OCI-LY7 (cell line): ENCODE data around the gene KDM3B. TPM values are rescaled to one million over a fixed set of nuclear protein-coding genes. Genes with fewer than 3 reads are reported as not detected.

Experiments used
- BruUV-seq: library from RNA; stranded (reverse); fragments of 400-500 nt; replicated peaks from 2 replicates; lab custom pipeline; 2021; lab: Mats Ljungman, UMichigan
- CTCF ChIA-PET: fragments of 300-600 bp; sonication (Branson Sonifier 250); formaldehyde crosslinking; loops from one replicate; lab custom pipeline; 2022; ENCODE audit warnings: antibody characterized with exemption; ENCODE audit not compliant: unreplicated experiment; lab: Charles Lee
- POLR2A ChIA-PET: fragments of 300-600 bp; sonication (Branson Sonifier 250); formaldehyde crosslinking; loops from one replicate; lab custom pipeline; 2022; ENCODE audit warnings: antibody characterized with exemption; lab: Charles Lee
- DNase-seq: peaks from one replicate; pipeline ENCODE4 v3.0.0-alpha.2; 2015; ENCODE audit warnings: low spot score
- H2AFZ ChIP-seq: fragments of 200-600 bp; sonication (generic), shearing (Covaris generic); 2 replicates; pipeline ENCODE4 v1.6.1; 2014; ENCODE audit warnings: mild to moderate bottlenecking, antibody characterized with exemption, low read length, moderate library complexity
- H3K27ac ChIP-seq: fragments of 200-600 bp; sonication (generic); 2 replicates; pipeline ENCODE4 v1.5.1; 2014; ENCODE audit warnings: mixed run types, low read depth, mild to moderate bottlenecking, moderate library complexity, low read length, inconsistent platforms; ENCODE audit not compliant: poor library complexity, severe bottlenecking
- H3K36me3 ChIP-seq: fragments of 200-600 bp; sonication (generic); 2 replicates; pipeline ENCODE4 v1.6.1; 2014; ENCODE audit warnings: mild to moderate bottlenecking, antibody characterized with exemption, low read length, moderate library complexity, mixed read lengths; ENCODE audit not compliant: insufficient read depth
- H3K4me1 ChIP-seq: fragments of 200-600 bp; sonication (generic); 2 replicates; pipeline ENCODE4 v1.5.1; 2014; ENCODE audit warnings: mild to moderate bottlenecking, low read length; ENCODE audit not compliant: insufficient read depth, poor library complexity, severe bottlenecking
- H3K4me2 ChIP-seq: fragments of 200-600 bp; sonication (generic); 2 replicates; pipeline ENCODE4 v1.6.1; 2014; ENCODE audit warnings: mild to moderate bottlenecking, low read length
- H3K4me3 ChIP-seq: fragments of 200-600 bp; sonication (generic); 2 replicates; pipeline ENCODE4 v1.5.1; 2014; ENCODE audit warnings: mild to moderate bottlenecking, low read depth, low read length; ENCODE audit not compliant: poor library complexity, severe bottlenecking
- H3K79me2 ChIP-seq: fragments of 200-600 bp; sonication (generic); 2 replicates; pipeline ENCODE4 v1.6.1; 2016; ENCODE audit warnings: low read depth, mild to moderate bottlenecking, low read length, moderate library complexity, mixed read lengths; ENCODE audit not compliant: insufficient read depth
- H3K9me2 ChIP-seq: fragments of 200-600 bp; sonication (generic); 2 replicates; pipeline ENCODE4 v1.6.1; 2016; ENCODE audit warnings: mild to moderate bottlenecking, low read length, mixed read lengths; ENCODE audit not compliant: insufficient read depth
- H3K9me3 ChIP-seq: fragments of 200-600 bp; sonication (generic); 2 replicates; pipeline ENCODE4 v1.6.1; 2014; ENCODE audit warnings: mild to moderate bottlenecking, mixed run types, low read length, mixed read lengths
- H4K20me1 ChIP-seq: fragments of 200-600 bp; sonication (generic); 2 replicates; pipeline ENCODE4 v1.6.1; 2014; ENCODE audit warnings: mild to moderate bottlenecking, antibody characterized with exemption, low read length, moderate library complexity, mixed read lengths; ENCODE audit not compliant: insufficient read depth
- CTCF ChIP-seq: fragments of 200-600 bp; sonication (generic); conservative IDR thresholded peaks from 2 replicates; pipeline ENCODE4 v1.5.1; 2014; ENCODE audit warnings: mild to moderate bottlenecking, antibody characterized with exemption, low read length, moderate library complexity, mixed read lengths
- EZH2phosphoT487 ChIP-seq: fragments of 200-600 bp; sonication (generic); IDR thresholded peaks from 2 replicates; pipeline ENCODE4 v1.6.1; 2018; ENCODE audit warnings: low read depth, borderline replicate concordance, mild to moderate bottlenecking, mixed run types, antibody characterized with exemption, low read length, moderate library complexity, mixed read lengths
- intact Hi-C: fragments of 100-400 bp; cut with micrococcal nuclease; formaldehyde crosslinking; loops from one replicate; pipeline ENCODE4 v1.10.0; 2022; ENCODE audit not compliant: unreplicated experiment
- total RNA-seq, 2 experiments: library from RNA; depleted of rRNA in 1 of 2; stranded (reverse); fragments of >200 nt in 1 of 2; shearing (Covaris generic) in 1 of 2; gene quantifications; 2 replicates each; pipeline ENCODE4 v1.2.3, GENCODE V29; 2014 to 2022

The KDM3B gene
- total RNA-seq, 2 experiments from 2014 or later: 51.1 to 64.8 TPM

GRCh38 chr5:138444078-138444773, 91.7 kb downstream of the KDM3B start:
- ChIA-PET POLR2A (no interaction called here), CTCF (no interaction called here)
- H2AFZ ChIP-seq: no peak overlapping the region
- H3K9me3 ChIP-seq: no peaks in the 10 kb centered on the region
- H3K9me2 ChIP-seq: no peaks in the 10 kb centered on the region
- H3K4me3 ChIP-seq: no peak overlapping the region
- intact Hi-C loops: no loop called here
- TF ChIP-seq CTCF (no peak), EZH2phosphoT487 (no peak)
- H3K27ac ChIP-seq: no peak overlapping the region
- no peak for DNase-seq
- H3K4me1 ChIP-seq: no peaks in the 10 kb centered on the region
- no peaks in the 10 kb centered on the region for H4K20me1 ChIP-seq
- H3K36me3 ChIP-seq: no peaks in the 10 kb centered on the region
- H3K79me2 ChIP-seq: no peaks in the 10 kb centered on the region
- no peak overlapping the region for H3K4me2 ChIP-seq
- BruUV-seq: no TSS peak

- POLR2A ChIA-PET: interaction anchor here (0.6 kb wide), 1 partner anchor 257 kb away, joined by 3 read pairs; no protein-coding TSS in a partner anchor
These were observed 92.5 kb downstream of the KDM3B start for GRCh38 chr5:138444774-138445546.

More at GRCh38 chr5:138444774-138445546, 92.5 kb downstream of the KDM3B start:
- H3K9me2 ChIP-seq: no peaks in the 10 kb centered on the region
- no peaks in the 10 kb centered on the region for H4K20me1 ChIP-seq
- no peak overlapping the region for H2AFZ ChIP-seq
- H3K4me1 ChIP-seq: no peaks in the 10 kb centered on the region
- CTCF ChIA-PET: no interaction called here
- no peaks in the 10 kb centered on the region for H3K36me3 ChIP-seq
- no peak overlapping the region for H3K4me3 ChIP-seq
- intact Hi-C loops: no loop called here
- DNase-seq: no peak
- TF ChIP-seq EZH2phosphoT487 (no peak), CTCF (no peak)
- no TSS peak for BruUV-seq
- no peaks in the 10 kb centered on the region for H3K79me2 ChIP-seq
- H3K9me3 ChIP-seq: no peaks in the 10 kb centered on the region
- no peak overlapping the region for H3K27ac ChIP-seq
- no peak overlapping the region for H3K4me2 ChIP-seq
